ENCODE results near the gene MINDY1.

The MINDY1 gene

GRCh38 chr1:150954708-150955107 is 52.0 kb downstream of the MINDY1 start:
- H3K27ac ChIP-seq: no peak overlapping the region
- no peak for TF ChIP-seq CTCF (IDR thresholded peaks at IDR 0.05)
- DNase-seq (ENCODE audit: low spot score): no peak
- H3K4me3 ChIP-seq: no peak overlapping the region

All from coronary artery (tissue), 2 donors.